Stomach (tissue), 4 donors: ENCODE data around the gene SPAM1.

Experiments
- CTCF ChIP-seq, 7 experiments: fragments of 450-650 bp in 4 of 7; fragments of 200-600 bp in 3 of 7; sonication (generic) in 3 of 7; IDR thresholded peaks; one replicate each; pipeline ENCODE4 v1.5.1; 2016 to 2019; ENCODE audit warnings: antibody characterized with exemption in 7 of 7, control low read depth in 2 of 7, mild to moderate bottlenecking in 1 of 7
- EP300 ChIP-seq: sonication (generic); formaldehyde crosslinking; IDR thresholded peaks from one replicate; pipeline ENCODE4 v1.6.1; 2017; ENCODE audit warnings: antibody characterized with exemption

GRCh38 chr7:123979876-123980275 is 54.8 kb downstream of the SPAM1 start:
- TF ChIP-seq EP300: no peak
- no peak for TF ChIP-seq CTCF (IDR thresholded peaks at IDR 0.05)
